Stimulated activated CD4-positive, alpha-beta T cell treated with anti-CD3 and anti-CD28 coated beads, Interleukin-15, amount 100 ng/mL, for 1 hour (primary cell): Measurements from ENCODE around the gene PDE4D.

Source experiments
- DNase-seq, 2 donors: peaks; one replicate each; pipeline ENCODE4 v3.0.0-alpha.2; 2020; ENCODE audit warnings: low read depth in 1 of 2, low spot score in 1 of 2

Gene PDE4D

GRCh38 chr5:59037041-59037440 lies 856.5 kb downstream of the PDE4D start:
- DNase-seq: no peak

DNA sequence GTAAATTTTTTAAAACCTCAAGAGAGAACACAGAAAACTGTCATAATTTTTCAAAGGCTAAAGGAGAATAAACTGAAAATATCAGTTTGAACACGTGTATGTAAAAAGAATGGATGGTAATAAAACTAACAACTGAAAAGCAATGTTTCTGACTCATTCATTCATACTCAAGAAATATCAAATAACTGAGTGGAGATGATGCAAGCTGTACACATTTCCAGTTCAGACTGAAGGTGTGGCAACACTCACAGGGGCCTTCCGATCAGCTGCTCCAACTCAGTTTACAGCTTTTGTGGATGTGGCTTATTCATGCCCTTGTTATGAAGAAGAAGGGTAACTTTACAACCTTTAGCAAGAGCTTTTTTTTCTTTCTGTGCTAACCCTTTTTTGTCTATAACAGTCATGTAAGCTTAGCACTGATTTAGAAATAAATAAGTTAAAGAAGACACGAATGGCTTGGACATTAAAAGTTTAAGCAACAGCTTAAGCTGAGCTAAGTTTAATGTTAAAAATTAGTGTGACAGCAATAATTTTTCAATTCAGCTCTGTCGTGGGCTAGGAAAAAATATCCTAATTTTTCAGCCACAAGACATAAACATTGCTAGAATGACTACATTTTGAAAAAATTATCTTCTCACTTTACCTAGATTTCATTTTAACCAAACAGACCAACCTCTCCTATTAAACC lies 857.1 kb downstream of the PDE4D start:
- DNase-seq: no peak

- DNase-seq: no peak
These were observed 857.8 kb downstream of the PDE4D start for GRCh38 chr5:59035681-59036080.

DNA sequence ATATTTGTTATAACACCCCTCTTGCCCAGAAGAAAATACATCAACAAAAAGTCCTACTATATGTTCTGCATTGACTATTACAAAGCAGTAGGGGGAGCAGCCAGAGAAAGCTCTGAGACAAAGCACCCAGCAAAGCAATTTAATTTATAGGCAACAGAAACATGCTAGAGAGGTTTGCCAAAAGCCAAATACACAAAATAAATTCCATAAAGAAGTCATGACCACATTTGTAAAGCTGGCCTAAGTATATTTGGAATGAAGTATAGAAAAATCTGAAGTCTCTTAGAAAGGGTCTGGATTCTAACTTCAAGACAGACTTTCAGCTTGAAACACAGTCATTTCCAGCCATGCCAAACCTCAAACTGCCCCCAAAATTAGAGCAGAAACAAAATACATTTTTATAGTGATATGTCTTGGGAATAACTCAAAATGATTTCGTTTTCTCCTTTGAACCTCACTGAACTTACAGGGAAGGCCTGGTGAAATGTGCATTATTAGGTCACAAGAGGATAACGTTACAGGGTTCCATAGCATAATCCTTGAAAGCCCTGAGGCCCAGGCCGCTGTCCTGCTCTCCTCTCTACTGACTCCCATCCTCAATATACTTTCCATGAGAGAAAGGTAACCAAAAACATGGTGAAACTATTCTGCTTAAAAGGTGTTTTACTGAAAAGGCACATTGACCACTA lies 858.9 kb downstream of the PDE4D start:
- DNase-seq: no peak

- no peak for DNase-seq
These were observed 866.2 kb downstream of the PDE4D start for GRCh38 chr5:59027145-59027907.

DNA sequence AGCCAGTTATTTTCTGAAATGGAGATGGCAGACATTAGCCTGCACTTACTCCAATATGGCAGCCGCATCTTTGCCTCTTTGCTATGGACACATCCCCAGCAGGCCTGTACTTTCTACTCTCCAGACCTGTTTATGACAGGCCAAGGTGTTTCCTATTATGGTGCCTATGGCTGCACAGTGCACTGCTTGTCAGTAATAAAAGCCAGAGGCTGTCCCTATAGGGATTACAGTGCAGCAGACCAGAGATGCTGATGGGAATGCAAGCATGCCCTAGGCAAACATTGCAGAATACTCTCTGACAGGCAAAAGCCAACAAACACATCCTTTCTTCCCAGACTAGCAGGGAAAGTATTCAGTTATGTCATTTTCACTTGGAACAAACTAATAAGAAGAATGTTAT lies 867.8 kb downstream of the PDE4D start:
- DNase-seq: no peak

- no peak for DNase-seq
These were observed 871.5 kb downstream of the PDE4D start for GRCh38 chr5:59021837-59022514.

DNA sequence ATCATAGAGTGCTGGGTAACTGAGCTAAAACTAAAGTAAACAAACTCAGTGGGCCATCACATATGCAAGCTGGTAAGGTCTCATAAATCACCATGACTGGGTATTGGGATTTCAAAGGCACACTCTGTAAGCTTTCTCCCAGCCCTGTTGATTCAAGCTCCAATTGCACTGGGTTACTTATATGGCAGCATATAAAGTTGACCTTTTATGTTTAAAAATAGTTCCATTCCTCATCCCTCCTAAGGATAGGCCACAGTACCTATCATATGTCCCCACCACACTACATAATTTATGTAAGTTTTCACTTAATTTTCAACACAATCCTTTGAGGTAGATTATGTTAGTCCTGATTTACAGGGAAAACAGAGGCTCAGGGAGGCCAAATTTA lies 872.2 kb downstream of the PDE4D start:
- DNase-seq: no peak

DNA sequence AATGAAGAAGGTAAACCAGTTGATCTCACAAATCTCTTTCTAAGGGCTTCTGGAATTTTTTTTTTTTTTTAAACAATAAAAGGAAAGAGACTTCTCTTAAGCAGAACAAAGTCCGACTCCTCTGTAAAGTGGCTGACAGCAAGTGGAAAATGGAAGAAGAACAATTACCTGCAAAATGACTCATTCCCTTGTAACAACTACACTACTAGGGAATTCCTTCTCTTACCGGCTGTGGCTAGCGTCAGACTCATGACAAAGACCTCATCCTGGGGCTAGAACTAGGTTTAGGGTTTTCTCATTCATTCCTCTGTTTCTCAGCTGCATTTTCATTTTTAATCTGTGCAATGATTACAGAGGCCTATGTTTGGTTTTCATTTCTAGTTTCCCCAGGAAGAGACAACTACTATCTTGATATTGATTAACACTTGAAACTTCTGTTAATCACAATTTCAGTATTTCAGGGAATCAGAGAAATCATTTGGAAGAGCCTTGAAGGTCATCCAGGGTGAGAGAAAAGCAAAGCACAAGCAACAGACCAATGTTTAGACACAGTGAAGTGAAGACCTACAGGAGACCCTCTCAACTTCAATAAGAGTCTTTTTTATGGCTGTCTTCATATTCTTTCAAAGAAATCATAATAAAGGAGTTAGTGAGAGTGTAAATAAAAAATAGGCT lies 872.8 kb downstream of the PDE4D start:
- DNase-seq: no peak

- no peak for DNase-seq
These were observed 874.4 kb downstream of the PDE4D start for GRCh38 chr5:59019078-59019477.

DNA sequence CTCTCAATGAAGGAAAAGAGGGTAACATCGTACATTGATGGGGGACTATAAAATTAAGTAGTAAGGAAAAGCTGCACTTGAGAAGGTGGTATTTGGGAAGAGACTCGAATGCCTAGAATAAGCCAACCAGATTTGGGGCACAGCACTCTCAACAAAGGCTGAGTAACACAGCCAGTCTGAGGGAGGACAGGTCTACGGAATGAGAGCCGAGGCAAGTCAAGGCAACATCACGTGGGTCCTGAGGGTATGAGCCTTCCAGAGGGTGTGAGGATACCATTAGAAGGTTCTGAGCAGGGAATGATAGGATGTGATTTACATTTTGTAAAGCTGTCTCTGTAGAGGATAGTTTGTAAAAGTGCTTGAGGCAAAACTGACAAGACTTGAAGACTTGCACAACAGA lies 876.6 kb downstream of the PDE4D start:
- DNase-seq: no peak

DNA sequence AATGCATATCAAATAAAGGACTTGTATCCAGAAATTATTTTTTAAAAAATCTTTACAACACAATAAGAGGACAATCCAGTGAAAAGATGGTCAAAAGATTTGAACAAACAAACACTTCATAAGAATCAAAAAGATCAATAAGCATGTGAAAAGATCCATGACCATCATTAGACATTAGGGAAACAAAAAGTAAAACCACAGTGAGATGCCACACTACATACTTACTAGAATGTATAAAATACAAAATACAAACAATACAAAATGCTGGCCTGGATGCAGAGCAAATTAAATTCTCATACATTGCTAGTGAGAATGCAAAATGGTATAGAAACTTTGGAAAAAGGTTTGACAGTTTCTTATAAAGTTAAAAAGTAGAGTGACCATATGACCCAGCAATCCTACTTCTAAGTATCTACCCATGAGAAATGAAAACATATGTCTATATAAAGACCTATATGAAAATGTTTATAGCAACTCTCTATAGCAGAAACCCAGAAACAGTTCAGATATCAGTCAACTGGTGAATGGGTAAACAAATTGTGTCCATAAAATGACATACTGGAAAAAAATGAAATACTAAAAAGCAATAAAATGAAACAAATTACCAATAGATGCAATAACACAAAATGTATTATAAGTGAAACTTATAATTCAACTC lies 884.6 kb downstream of the PDE4D start:
- DNase-seq: no peak

DNA sequence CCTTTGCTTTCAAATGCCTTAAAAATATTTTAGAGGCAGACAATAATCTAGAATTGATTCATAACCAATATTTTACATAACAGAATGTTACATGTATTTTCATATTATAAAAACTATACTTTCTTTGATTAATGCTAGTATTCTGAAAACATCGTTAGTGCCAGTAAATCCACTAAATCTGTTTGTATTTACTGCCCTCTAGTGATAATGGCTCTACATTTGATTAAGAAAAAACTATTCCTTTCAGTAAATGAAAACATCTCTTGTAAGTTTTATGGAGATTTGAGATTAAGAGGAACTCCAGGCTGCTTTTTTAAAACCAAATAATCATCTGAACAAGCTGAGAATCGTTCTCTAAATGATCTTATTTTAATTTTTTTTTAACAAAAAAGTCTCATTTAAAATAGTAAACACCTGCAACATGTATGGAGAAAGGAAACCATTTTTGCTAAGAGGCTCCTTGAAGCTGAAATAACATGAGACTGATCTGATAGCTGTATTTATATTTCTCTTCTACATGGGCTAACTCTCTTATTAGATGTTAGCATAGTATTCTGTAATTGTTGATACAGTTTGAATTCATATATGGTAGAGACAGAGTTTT lies 886.0 kb downstream of the PDE4D start:
- no peak for DNase-seq

DNA sequence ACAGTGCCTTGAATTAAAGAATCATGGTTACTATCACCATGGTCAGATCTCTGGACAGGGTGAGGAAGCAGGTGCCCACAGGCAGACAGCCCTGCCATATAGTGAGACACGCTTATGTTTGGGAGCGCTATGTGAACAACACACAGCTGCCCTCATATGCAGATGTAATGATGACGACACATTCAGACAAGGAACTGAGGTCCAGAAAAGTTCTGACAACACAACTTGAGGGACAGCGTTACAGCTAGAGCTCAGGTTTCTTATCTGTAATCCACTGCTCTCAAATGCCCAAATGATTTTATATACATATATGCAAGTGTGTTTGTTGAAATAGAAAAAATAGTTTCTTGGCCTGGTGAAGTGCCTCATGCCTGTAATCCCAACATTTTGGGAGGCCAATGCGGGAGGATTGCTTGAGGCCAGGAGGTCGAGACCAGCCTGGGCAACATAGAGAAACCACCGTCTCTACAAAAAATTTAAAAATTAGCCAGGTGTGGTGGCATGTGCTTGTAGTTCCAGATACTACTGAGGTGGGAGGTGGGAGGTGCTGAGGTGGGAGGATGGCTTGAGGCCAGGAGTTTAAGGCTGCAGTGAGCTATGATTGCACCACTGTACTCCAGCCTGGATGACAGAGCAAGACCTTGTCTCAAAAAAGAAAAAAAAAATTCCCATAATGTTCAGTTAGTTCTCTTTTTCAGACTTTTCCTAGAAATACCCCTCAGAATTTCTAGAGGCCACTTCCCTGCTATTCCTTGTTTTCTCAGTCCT lies 887.4 kb downstream of the PDE4D start:
- DNase-seq: no peak

DNA sequence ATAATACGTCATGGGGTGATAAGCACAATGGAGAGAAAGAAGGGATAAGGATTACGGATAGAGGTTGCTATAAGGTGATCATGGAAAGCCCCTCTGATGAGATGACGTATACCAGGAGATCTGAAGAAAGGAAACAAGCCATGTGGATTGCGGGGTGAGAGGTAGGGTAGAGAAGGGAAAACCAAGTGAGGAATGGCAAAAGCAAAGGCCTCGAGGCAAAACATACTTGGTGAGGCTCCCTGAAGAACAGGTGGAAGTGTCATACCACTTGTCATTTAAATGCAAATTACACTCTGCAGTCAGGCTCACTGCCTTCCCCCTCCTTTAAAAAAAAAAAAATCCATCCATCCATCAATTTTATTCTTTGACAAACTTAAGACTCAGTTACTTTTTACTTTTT lies 889.9 kb downstream of the PDE4D start:
- no peak for DNase-seq

DNA sequence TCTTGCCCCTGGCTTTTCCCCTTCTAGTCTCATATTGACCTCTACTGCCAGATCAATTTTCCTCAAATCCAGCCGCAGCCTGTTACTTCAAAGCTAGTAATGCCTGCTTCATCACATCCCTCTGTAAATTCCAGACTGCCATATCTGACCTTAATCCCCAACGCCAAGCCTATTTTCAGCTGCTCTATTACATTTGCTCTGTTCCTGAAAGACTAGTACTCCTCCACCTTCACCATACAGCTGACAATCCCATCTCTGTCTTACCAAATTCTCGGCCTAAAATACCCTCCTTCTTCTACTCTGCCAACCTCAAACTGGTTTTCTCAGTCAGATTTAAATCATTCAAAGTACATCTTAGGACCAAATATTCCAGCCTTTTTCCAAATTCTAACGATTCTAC lies 890.4 kb downstream of the PDE4D start:
- DNase-seq: no peak

GRCh38 chr5:59002162-59002825 lies 891.2 kb downstream of the PDE4D start:
- DNase-seq: no peak

DNA sequence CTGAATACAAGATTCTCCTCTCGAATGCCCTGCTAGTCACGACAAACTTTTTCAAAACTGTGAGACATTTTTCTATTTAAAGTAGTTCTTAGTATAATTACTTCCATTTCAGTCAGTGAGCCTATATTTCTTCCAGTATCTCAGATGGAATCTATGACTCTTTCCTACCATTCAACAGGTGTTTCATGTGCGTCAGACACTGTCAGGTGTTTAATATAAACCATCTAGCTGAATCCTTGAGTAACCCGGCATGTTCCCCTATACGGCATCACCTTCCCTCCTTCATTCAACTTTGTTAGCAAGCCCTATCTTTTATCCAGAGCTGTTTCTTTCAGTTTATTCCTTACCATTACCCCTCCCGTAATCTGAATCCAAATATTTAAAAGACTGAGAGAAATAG lies 891.8 kb downstream of the PDE4D start:
- no peak for DNase-seq

GRCh38 chr5:59001154-59001553 lies 892.4 kb downstream of the PDE4D start:
- DNase-seq: no peak
